ENCODE measurements around the gene ELFN1. TPM values are rescaled to one million over a fixed set of nuclear protein-coding genes. Genes with fewer than 3 reads are reported as not detected.

Gene ELFN1
- total and polyA plus RNA-seq, 9 of the 15 experiments (the other 6 are each of a cell fraction or from before 2014, with no cell fraction given): 0.04 to 0.64 (median 0.18) TPM; not detected in 2

GRCh38 chr7:1704811-1705738, 35.0 kb downstream of the ELFN1 start:
- H3K4me1 ChIP-seq (replicated peaks in 1 of 2; ENCODE audit: control insufficient read depth in 2 of 2, insufficient read depth in 2 of 2, low read length in 2 of 2): peaks cover 0 to 17% of the 10 kb centered on the region in 2 experiments; a peak in 1 of 5 replicates
- no peak for DNase-seq (ENCODE audit: extremely low read depth in 1 of 4, low spot score in 3 of 4)
- H3K27ac ChIP-seq (ENCODE audit: extremely low read depth, low read depth, low read length): no peak overlapping the region
- H3K79me2 ChIP-seq (ENCODE audit: control insufficient read depth, insufficient read depth, low read length): no peaks in the 10 kb centered on the region
- H3K4me2 ChIP-seq (ENCODE audit: insufficient read depth, low read length): no peak overlapping the region
- no peaks in the 10 kb centered on the region for H3K9me1 ChIP-seq (ENCODE audit: control insufficient read depth, insufficient read depth, low read length)
- ChIA-PET POLR2A (no interaction called here), CTCF (ENCODE audit: low intra/inter-chr PET ratio) (no interaction called here)
- no peak overlapping the region for H2AFZ ChIP-seq (ENCODE audit: low read depth, low read length)
- intact Hi-C loops (cut with micrococcal nuclease) (loop anchor here (10.0 kb wide), 1 partner anchor 60 kb away; no protein-coding TSS in a partner anchor), in situ Hi-C loops (cut with MboI) (no loop called here)
- no peak for ATAC-seq
- H4K20me1 ChIP-seq (replicated peaks; ENCODE audit: control insufficient read depth, insufficient read depth, low read length): no peaks in the 10 kb centered on the region
- H3K9ac ChIP-seq (ENCODE audit: insufficient read depth in 1 of 2, low read depth in 2 of 2, low read length in 2 of 2): no peak overlapping the region
- BruUV-seq (replicated peaks): no TSS peak
- no peak overlapping the region for H3K4me3 ChIP-seq
- no peak for FAIRE-seq
- 3% methylated on average over 24 of the region's 26 CpGs for WGBS (ENCODE audit: insufficient coverage, low coverage, missing lambda C conversion rate)
- H3K27me3 ChIP-seq (ENCODE audit: control insufficient read depth in 2 of 2, insufficient read depth in 2 of 2, low read length in 2 of 2): peaks cover 5 to 39% of the 10 kb centered on the region in 2 experiments; a peak in 4 of 5 replicates
- H3K9me3 ChIP-seq (replicated peaks; ENCODE audit: control insufficient read depth, insufficient read depth, low read depth, low read length): peaks cover 9% of the 10 kb centered on the region
- H3K36me3 ChIP-seq (ENCODE audit: control insufficient read depth, insufficient read depth, low read length): no peaks in the 10 kb centered on the region
- TF ChIP-seq SFPQ (IDR thresholded peaks at IDR 0.05; ENCODE audit: low read depth, low read length): no peak
